GM12878 (cell line): ENCODE results near the gene PCED1A. TPM values are rescaled to one million over a fixed set of nuclear protein-coding genes. Genes with fewer than 3 reads are reported as not detected.
A peak's percentile ranks its signal among the peaks of the same experiment; 100 is the strongest.

Experiments used
- ATAC-seq: fragments of 200-7000 bp; cut with Tn5 transposase; 3 replicates; pipeline ENCODE4 v1.9.1; 2020; ENCODE audit warnings: mild to moderate bottlenecking, moderate library complexity
- BruUV-seq: library from RNA; stranded (reverse); fragments of 400-500 nt; replicated peaks from 2 replicates; lab custom pipeline; 2021; lab: Mats Ljungman, UMichigan
- CTCF ChIA-PET: fragments of 300-600 bp; sonication (Branson Sonifier 250); formaldehyde crosslinking; extraction: SDS; loops from one replicate; lab custom pipeline; 2021; ENCODE audit warnings: inconsistent platforms; lab: Yijun Ruan, JAX
- POLR2A ChIA-PET: fragments of 350-600 bp; formaldehyde crosslinking; extraction: SDS; loops from one replicate; lab custom pipeline; 2021; ENCODE audit warnings: inconsistent platforms; lab: Charles Lee
- RAD21 ChIA-PET: fragments of 300-600 bp; sonication (Branson Sonifier 250); formaldehyde crosslinking; loops from one replicate; lab custom pipeline; 2023; ENCODE audit warnings: antibody characterized with exemption; ENCODE audit not compliant: unreplicated experiment; lab: Charles Lee
- SMC1A ChIA-PET: fragments of 300-600 bp; sonication (Branson Sonifier 250); formaldehyde crosslinking; loops from one replicate; lab custom pipeline; 2023; ENCODE audit not compliant: unreplicated experiment, uncharacterized antibody; lab: Charles Lee
- DNase-seq: peaks from one replicate; pipeline ENCODE4 v3.0.0-alpha.2; 2011; ENCODE audit warnings: low read depth, low spot score
- FAIRE-seq: peaks from 3 replicates; lab custom pipeline; 2011; peaks lifted over from hg19 to GRCh38; lab: Jason Lieb, UNC
- H2AFZ ChIP-seq: 2 replicates; pipeline ENCODE4 v1.6.0; 2011; ENCODE audit warnings: low read depth, low read length, control low read depth; ENCODE audit not compliant: control insufficient read depth
- H3K27ac ChIP-seq: 2 replicates; pipeline ENCODE4 v1.5.1; 2011; ENCODE audit warnings: control low read depth; ENCODE audit not compliant: control insufficient read depth, insufficient read depth
- H3K27me3 ChIP-seq, 2 experiments: replicated peaks in 1 of 2; 2 replicates each; pipeline versions ENCODE4 v1.6.0 to v1.6.1; 2011; ENCODE audit warnings: low read length in 1 of 2; ENCODE audit not compliant: control insufficient read depth in 2 of 2, insufficient read depth in 2 of 2
- H3K36me3 ChIP-seq, 2 experiments: 2 replicates each; pipeline ENCODE4 v1.5.1; 2011; ENCODE audit warnings: low read length in 1 of 2; ENCODE audit not compliant: control insufficient read depth in 2 of 2, insufficient read depth in 2 of 2
- H3K4me1 ChIP-seq: 2 replicates; pipeline ENCODE4 v1.6.1; 2011; ENCODE audit warnings: mild to moderate bottlenecking, low read length, moderate library complexity, mixed read lengths; ENCODE audit not compliant: control insufficient read depth, insufficient read depth
- H3K4me2 ChIP-seq: 2 replicates; pipeline ENCODE4 v1.6.0; 2011; ENCODE audit warnings: control low read depth; ENCODE audit not compliant: control insufficient read depth, insufficient read depth
- H3K4me3 ChIP-seq: fragments of 200-600 bp; sonication (generic); 2 replicates; pipeline ENCODE4 v1.5.1; 2016
- H3K79me2 ChIP-seq: 2 replicates; pipeline ENCODE4 v1.6.0; 2011; ENCODE audit warnings: low read length; ENCODE audit not compliant: control insufficient read depth, insufficient read depth
- H3K9ac ChIP-seq: 2 replicates; pipeline ENCODE4 v1.8.0; 2011; ENCODE audit warnings: low read length, control low read depth, mixed read lengths; ENCODE audit not compliant: control insufficient read depth, insufficient read depth
- H3K9me3 ChIP-seq: replicated peaks from 3 replicates; pipeline ENCODE4 v1.5.1; 2011; ENCODE audit warnings: mild to moderate bottlenecking, low read length; ENCODE audit not compliant: control insufficient read depth, insufficient read depth
- H4K20me1 ChIP-seq: 2 replicates; pipeline ENCODE4 v1.6.0; 2011; ENCODE audit not compliant: control insufficient read depth, insufficient read depth
- BACH1 ChIP-seq: fragments of 450-650 bp; IDR thresholded peaks from 2 replicates; pipeline ENCODE4 v1.6.1; 2017; ENCODE audit warnings: mild to moderate bottlenecking, borderline replicate concordance
- E4F1 ChIP-seq: fragments of 450-650 bp; IDR thresholded peaks from 2 replicates; pipeline ENCODE4 v1.6.1; 2018; ENCODE audit warnings: borderline replicate concordance, mild to moderate bottlenecking; ENCODE audit not compliant: partially characterized antibody
- EED ChIP-seq: sonication (generic); IDR thresholded peaks from 2 replicates; pipeline ENCODE4 v1.6.1; 2016; ENCODE audit warnings: antibody characterized with exemption, low read depth
- FOXM1 ChIP-seq: IDR thresholded peaks from 2 replicates; pipeline ENCODE4 v1.6.1; 2012; ENCODE audit warnings: low read depth, mild to moderate bottlenecking, inconsistent platforms, low read length, moderate library complexity
- HDGF ChIP-seq: fragments of 450-650 bp; IDR thresholded peaks from 2 replicates; pipeline ENCODE4 v1.6.1; 2016; ENCODE audit warnings: antibody characterized with exemption
- NFIC ChIP-seq: IDR thresholded peaks from 2 replicates; pipeline ENCODE4 v1.6.1; 2012; ENCODE audit warnings: low read depth, mild to moderate bottlenecking, inconsistent platforms, low read length, moderate library complexity
- NR2F1 ChIP-seq: fragments of 450-650 bp; conservative IDR thresholded peaks from 2 replicates; pipeline ENCODE4 v1.6.1; 2017; ENCODE audit warnings: mild to moderate bottlenecking
- PAX5 ChIP-seq: IDR thresholded peaks from 2 replicates; pipeline ENCODE4 v1.6.1; 2011; ENCODE audit warnings: low read depth, low read length, borderline replicate concordance
- SREBF2 ChIP-seq: IDR thresholded peaks from 2 replicates; pipeline ENCODE4 v1.6.1; 2012; ENCODE audit warnings: mild to moderate bottlenecking, low read length
- TARDBP ChIP-seq: IDR thresholded peaks from 2 replicates; pipeline ENCODE4 v1.6.1; 2016; ENCODE audit warnings: borderline replicate concordance
- WGBS: methylation state at CpG from one replicate; pipeline ENCODE4 v1.1.6; 2016; ENCODE audit warnings: low lambda C conversion rate; ENCODE audit not compliant: insufficient replicate concordance, insufficient coverage; ENCODE audit errors: missing lambda C conversion rate; 5-methylcytosine and 5-hydroxymethylcytosine counted together
- in situ Hi-C: fragments of 300-500 bp; cut with MboI; formaldehyde crosslinking; loops from 9 replicates; pipeline ENCODE4 v1.14.3; 2018; ENCODE audit warnings: mixed read lengths
- intact Hi-C: fragments of 100-400 bp; cut with micrococcal nuclease; formaldehyde crosslinking; loops from one replicate; pipeline ENCODE4 v1.14.2; 2022; ENCODE audit not compliant: unreplicated experiment
- polyA plus RNA-seq, 11 experiments: library from polyadenylated mRNA; depleted of rRNA in 4 of 11; unstranded in 6 of 11; stranded (reverse) in 5 of 11; fragments of >200 nt; fragmentation: Nextera tagmentation in 4 of 11; fragmentation: Illumina TruSeq in 1 of 11; extraction: Ambion mirVana in 4 of 11; extraction: Trizol in 1 of 11; gene quantifications; 1 replicate in 1 of 11; 2 replicates in 10 of 11; pipeline versions ENCODE4 v1.2.1 to v1.2.3, GENCODE V29; 2011 to 2016; ENCODE audit warnings: inconsistent platforms in 2 of 11, missing spikeins in 2 of 11, low read depth in 1 of 11
- total RNA-seq, 4 experiments: library from RNA; depleted of rRNA in 3 of 4; stranded (reverse); fragments of >200 nt in 3 of 4; fragmentation: Illumina TruSeq in 1 of 4; extraction: Trizol in 1 of 4; gene quantifications; 2 replicates each; pipeline versions ENCODE4 v1.2.1 to v1.2.3, GENCODE V29; 2013 to 2021
- TF ChIP-seq, protein P1 (sequence below): fragments of 450-650 bp; IDR thresholded peaks from 2 replicates; pipeline ENCODE4 v1.6.1; 2016; ENCODE audit warnings: mild to moderate bottlenecking

PCED1A gene
- total and polyA plus RNA-seq, 10 of the 15 experiments (the other 5 are each of a cell fraction or from before 2014, with no cell fraction given): 4.5 to 30.9 (median 12.0) TPM

- in situ Hi-C loops (no loop called here), intact Hi-C loops (loop anchor here (5.0 kb wide), 1 partner anchor 73 kb away; no protein-coding TSS in a partner anchor)
- H3K4me1 ChIP-seq: peaks cover 14% of the 10 kb centered on the region
- no peaks in the 10 kb centered on the region for H3K27me3 ChIP-seq
- WGBS: 95% methylated on average over 21 of the region's 21 CpGs
- no peaks in the 10 kb centered on the region for H4K20me1 ChIP-seq
- H3K9ac ChIP-seq: peak overlapping the region; percentile 82; the same call in 1 of the 2 replicates
- H2AFZ ChIP-seq: peak overlapping the region; percentile 98; the same call in 1 of the 2 replicates
- peak overlapping the region; percentile 92 for H3K4me2 ChIP-seq
- H3K79me2 ChIP-seq: peaks cover 6% of the 10 kb centered on the region; the same call in 1 of the 2 replicates
- H3K9me3 ChIP-seq: no peaks in the 10 kb centered on the region
- ChIA-PET RAD21 (interaction anchor here (0.7 kb wide), 1 partner anchor 62 kb away, joined by 3 read pairs; no protein-coding TSS in a partner anchor), SMC1A (no interaction called here), CTCF (no interaction called here), POLR2A (no interaction called here)
- FAIRE-seq (no peak), DNase-seq (no peak), ATAC-seq (no peak)
- peak overlapping the region; percentile 83 for H3K4me3 ChIP-seq
- no peaks in the 10 kb centered on the region for H3K36me3 ChIP-seq
- BruUV-seq: no TSS peak
- TF ChIP-seq PAX5: no peak
- no peak for TF ChIP-seq EED
- TF ChIP-seq E4F1: no peak
- TF ChIP-seq SREBF2: no peak
- TF ChIP-seq, protein P1, sequence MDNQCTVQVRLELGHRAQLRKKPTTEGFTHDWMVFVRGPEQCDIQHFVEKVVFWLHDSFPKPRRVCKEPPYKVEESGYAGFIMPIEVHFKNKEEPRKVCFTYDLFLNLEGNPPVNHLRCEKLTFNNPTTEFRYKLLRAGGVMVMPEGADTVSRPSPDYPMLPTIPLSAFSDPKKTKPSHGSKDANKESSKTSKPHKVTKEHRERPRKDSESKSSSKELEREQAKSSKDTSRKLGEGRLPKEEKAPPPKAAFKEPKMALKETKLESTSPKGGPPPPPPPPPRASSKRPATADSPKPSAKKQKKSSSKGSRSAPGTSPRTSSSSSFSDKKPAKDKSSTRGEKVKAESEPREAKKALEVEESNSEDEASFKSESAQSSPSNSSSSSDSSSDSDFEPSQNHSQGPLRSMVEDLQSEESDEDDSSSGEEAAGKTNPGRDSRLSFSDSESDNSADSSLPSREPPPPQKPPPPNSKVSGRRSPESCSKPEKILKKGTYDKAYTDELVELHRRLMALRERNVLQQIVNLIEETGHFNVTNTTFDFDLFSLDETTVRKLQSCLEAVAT: peak; percentile 81
- no peak for TF ChIP-seq FOXM1
- 0 out of 2 replicates have a peak, but pooled peaks have one; percentile 6 for TF ChIP-seq BACH1
- 0 out of 2 replicates have a peak, but pooled peaks have one; percentile 26 for TF ChIP-seq HDGF
- no peak for TF ChIP-seq NFIC
- TF ChIP-seq TARDBP: no peak
- no peak for TF ChIP-seq NR2F1
- no peak overlapping the region; the same call in 1 of the 2 replicates for H3K27ac ChIP-seq
Observed at GRCh38 chr20:2839732-2840137, 720 bp downstream of the PCED1A start.
